ENCODE measurements around the gene CIITA.
"Not testable (repeated sequence)": the region's sequence is repeated elsewhere in the genome, so short reads cannot be mapped to it uniquely, and the experiment has no call there.

Gene CIITA

DNA sequence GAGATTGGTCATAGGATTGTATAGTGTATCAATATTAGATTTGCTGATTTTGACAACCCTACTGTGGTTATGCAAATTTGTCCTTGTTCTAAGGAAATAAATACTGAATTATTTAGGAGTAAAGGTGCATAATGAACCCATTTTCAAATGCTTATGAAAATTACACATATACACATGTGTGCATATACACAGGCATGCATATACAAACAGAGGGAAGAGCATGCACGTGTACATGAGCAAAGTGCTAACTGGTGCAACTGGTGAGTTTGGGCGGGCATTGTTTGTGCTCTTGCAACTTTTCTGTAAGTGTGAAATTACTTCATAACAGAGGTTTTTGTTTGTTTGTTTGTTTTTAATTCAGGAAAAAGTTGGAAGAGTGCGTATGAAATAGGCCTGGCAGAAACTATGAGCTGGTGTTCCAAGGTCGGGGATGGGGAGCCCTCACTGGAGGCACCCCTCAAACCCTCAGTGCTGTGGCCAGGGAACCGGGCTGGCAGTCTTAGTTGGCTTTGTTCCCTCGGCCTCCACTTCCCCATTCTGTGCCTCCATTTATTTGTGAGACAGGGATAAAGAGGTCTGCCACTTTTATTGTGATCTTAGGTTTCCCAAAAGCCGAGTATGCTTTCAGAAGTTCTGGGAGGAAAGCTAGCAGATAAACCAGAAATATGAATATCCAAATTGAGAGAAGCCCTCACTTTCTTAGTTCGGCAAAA lies 59.4 kb downstream of the CIITA start:
- no peak for DNase-seq

DNA sequence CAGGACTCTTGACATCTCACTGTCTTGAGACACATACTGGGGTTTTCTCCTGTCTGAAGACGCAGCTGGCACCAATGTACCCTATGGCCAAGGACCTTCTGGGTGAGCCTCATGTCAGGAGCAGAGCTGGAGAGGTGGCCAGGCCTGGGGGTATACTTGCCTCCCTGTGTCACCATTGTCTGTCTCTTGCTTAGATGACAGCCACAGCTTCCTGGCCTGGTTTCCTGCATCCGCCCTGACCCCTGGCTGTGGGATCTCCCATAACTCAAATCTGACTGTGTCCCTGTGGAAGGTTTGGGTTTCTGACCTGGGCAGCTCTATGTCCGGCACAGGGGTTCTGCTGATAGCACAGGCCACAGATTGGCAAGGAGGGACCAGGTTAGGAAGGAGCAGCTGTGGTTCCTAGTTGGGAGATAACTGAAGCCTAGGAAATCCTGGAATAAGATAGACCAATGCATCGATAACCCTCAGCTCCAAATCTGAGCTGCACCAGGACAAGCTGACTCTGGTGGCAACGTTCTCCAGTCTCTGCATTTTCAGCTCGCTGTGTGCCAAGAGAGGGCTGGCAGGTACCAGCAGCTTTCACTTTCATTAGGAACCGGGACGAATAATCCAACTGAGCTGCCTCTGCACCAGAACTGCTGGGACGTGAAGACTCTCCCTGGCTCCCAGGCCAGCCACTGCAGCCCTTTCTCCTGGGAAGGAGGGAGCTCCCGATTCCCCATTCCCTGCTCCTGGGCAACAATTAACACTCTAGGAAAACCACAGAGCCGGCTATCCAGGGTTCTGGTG lies 60.3 kb downstream of the CIITA start:
- DNase-seq: no peak

GRCh38 chr16:10938321-10938720 lies 61.3 kb downstream of the CIITA start:
- DNase-seq: no peak

DNA sequence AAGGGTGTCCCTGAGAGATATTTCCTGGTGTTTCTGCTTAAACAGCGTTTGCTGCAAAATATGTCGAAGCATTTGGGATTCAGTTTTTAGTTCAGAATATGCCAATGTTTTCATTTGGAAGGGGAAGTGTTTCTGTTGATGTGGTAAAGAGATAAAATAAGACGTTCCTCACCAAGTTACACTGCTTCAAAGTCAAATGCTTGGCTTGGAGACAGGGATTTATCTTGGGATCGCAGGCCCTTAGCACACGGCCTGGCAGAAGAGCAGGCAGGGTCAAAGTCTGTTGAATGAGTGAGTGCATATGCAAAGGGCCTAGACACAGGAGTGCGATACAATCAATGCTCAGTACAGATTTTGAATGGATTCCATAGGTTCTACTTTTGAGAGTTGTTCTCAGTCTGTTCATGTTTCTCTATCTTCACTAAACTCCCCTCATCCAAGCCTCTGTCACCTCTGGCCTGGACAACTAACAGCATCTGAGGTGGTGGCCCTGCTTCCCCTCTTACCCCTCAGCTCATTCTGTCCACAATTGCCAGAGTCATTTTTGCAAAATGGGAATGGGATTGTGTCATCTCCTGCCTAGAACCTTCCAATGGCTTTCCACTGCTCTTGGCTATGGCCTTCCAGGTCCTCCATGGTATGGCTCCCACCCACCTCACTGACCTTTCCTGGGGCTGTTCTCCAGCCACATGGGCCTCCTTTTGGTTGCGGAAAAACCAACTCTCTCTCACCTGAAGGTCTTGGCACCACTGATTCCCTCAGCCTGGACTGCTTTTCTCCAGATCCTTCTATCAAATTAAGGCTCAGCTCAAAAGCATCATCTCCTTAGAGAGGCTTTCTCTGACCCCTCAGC lies 62.0 kb downstream of the CIITA start:
- DNase-seq: no peak

GRCh38 chr16:10939649-10940234 lies 62.7 kb downstream of the CIITA start:
- DNase-seq: no peak

- no peak for DNase-seq
Observed at GRCh38 chr16:10940501-10941079, 63.6 kb downstream of the CIITA start.

- DNase-seq: no peak
Observed at GRCh38 chr16:10941127-10941933, 64.3 kb downstream of the CIITA start.

- not testable (repeated sequence) for DNase-seq
Observed at GRCh38 chr16:10941935-10942351, 64.9 kb downstream of the CIITA start.

- peak; percentile 82 for DNase-seq
Observed at GRCh38 chr16:10942352-10943063, 65.5 kb downstream of the CIITA start, which contains the start of gene DEXI. TSS of gene DEXI (minus strand) at chr16:10942468. CDS start at chr16:10942005, 463 bp downstream.

GRCh38 chr16:10943064-10943353 lies 66.0 kb downstream of the CIITA start:
- no peak for DNase-seq

DNA sequence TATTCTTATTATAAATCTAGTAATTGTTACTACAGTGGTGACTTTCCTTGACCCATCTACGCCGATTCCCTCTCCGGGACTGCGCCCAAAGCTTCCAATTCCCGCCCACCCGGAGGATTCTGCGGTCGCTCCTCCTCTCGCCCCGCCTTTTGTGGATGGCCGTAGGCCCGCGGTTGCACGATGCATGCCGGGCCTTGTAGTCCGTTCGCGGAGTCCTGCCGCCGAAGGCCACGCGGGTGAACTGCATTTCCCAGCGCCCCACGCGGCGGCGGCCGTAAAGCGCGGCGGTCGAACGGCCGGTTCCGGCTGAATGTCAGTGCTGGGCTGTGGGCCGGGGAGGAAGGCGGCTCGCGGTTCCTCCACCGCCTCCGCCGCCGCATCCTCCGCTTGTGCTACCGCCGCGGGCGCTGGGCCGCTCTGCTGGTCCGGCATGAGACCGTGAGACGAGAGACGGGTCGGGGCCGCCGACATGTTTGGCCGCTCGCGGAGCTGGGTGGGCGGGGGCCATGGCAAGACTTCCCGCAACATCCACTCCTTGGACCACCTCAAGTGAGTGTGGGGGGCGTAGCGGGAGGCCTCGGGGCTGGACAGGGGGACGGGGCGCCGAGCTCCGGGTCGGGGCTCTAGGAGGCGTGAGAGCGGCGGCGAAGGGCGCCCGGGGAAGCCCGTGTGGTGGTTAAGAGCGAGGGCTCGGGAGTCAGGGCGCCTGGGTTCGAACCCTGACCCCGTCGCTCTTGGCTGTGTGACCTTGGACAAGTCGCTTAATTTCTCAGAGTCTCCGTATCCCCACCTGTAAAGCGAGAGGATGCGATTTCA lies 67.5 kb downstream of the CIITA start, which contains the start of gene CLEC16A:
TSS of gene CLEC16A (plus strand) at position 316 of the 816 bp plus-strand sequence. CDS start at position 470, 154 bp downstream.
- peak; percentile 89 for DNase-seq

- no peak for DNase-seq
Observed at GRCh38 chr16:10945065-10945787, 68.2 kb downstream of the CIITA start.

- DNase-seq: no peak
Observed at GRCh38 chr16:10946308-10946707, 69.3 kb downstream of the CIITA start.

- no peak for DNase-seq
Observed at GRCh38 chr16:10947211-10947787, 70.3 kb downstream of the CIITA start.

GRCh38 chr16:10949424-10949970 lies 72.5 kb downstream of the CIITA start:
- no peak for DNase-seq

- DNase-seq: no peak
Observed at GRCh38 chr16:10950393-10950792, 73.4 kb downstream of the CIITA start.

DNA sequence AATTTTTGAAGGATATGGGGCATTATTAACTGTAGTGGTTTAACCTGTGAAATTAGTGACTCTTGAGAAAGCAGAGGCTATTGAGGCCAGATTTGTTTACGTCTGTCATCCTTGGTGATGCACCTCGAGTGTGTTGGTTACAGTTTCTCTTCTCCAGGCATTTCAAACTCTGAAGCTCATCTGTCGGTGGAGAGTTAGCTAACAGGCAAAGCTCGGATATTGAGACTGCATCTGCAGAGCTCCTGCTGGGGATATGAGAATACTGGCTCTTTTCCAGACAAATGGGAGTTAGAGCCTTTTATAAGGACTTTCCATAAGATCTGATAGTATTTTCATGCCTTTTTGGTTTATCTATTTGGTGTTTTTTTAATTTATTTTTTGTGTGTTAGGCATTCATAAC lies 74.0 kb downstream of the CIITA start:
- no peak for DNase-seq

GRCh38 chr16:10954903-10955302 lies 77.9 kb downstream of the CIITA start:
- no peak for DNase-seq
